ENCODE measurements around the gene MRTFA.

MRTFA gene

DNA sequence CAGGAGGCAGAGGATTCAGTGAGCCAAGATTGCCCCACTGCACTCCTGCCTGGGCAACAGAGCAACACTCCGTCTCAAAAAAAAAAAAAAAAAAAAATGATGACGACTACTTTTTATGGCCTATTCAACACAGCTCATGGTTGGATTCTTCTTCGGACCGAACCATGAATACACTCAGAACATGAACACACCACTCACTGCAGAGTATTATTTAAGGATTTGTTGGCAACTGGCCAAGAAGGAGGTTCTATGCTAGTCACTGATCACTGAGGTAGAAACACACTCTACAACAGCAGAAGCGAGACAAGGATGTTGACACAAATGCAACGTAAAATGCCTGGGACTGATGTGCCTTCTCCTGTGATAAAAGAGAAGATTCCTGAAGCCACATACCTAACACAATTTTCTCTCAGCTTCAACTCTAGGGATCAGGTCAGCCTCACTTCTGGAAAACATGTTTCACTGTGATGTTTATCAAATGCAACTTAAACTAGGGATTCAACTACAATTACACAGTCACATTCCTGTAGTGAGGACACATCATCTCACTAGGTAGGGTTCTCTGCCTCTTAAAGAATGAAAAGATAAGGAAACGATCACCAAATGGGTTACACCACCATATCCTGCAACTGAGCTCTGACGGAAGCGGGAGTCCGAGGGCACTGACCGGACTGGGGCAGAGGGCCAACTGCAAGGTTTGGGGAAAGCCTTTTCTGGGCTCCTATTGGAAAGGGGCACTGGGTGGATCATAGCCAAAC lies 183.6 kb downstream of the MRTFA start:
- DNase-seq, result no peak

DNA sequence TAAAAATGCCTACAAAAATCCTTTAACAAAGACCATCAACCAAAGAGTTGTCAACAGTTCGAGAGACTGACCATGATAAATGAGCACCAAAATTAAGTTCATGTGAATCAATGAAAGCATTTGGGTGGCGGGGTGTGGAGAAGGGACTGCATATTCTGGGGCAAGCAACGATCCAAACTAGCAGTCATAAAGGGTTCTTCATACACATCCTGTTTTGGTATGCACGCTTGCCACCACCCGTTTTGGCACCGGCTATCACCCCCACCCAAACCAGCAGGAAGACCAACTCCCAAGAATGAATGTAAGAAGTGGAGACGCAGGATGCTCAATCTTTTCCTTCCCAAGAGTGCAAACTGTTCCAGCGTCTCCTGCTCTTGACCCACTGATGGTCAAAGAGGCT lies 185.3 kb downstream of the MRTFA start:
- no peak for DNase-seq

DNA sequence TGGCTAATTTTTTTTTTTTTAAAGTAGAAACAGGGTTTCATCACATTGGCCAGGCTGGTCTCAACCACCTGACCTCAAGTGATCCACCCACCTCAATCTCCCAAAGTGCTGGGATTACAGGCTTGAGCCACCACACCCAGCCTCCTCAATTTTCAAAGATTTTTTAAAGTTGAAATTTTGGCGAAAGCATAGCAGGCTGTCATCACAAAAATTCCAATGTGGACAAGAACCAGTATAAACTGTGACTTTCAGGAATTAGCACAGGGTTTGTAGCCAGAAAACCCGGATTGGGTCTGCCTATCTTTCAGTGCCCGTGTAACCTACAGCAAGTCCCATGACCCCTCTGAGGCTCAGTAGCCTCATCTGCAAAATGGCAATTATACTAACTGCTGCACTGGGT lies 185.9 kb downstream of the MRTFA start:
- peak in 1 of 2 donors; percentile 49 for DNase-seq

DNA sequence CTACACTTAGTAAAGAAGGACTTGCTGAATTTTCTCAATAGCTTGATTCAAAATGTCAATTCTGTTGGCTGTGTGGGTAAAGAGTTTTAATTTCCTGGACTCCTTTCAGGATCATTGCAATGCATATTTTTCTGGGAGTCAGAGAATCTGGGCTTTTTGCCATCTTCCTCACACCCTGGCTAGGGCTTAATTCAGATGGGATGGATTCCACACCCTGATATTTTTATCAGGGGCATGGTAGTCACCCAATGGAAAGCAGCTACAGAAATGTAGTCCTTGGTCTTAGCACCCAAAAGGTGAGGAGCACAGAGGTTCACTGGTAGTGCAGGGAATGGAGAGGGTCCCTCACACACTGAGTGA lies 186.9 kb downstream of the MRTFA start:
- DNase-seq, result no peak

DNA sequence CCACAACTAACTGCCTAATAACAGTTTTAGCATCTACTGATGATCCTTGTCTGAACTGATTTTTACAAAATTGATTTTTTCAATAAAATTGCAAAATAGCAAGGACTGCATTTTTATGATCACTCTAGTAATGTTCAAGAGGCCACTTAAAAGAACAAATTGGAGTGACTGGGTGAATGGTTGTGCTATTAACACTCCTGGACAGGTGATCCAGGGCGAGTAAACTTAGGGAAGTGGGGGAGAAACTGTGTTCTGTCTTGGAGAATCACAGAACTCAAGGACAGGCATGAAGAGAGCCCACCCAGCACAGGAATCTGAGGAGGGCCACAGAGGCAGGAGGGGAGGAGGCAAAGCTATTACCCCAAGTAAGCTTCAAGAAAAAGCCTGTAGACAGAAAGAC lies 190.3 kb downstream of the MRTFA start:
- no peak for DNase-seq

DNA sequence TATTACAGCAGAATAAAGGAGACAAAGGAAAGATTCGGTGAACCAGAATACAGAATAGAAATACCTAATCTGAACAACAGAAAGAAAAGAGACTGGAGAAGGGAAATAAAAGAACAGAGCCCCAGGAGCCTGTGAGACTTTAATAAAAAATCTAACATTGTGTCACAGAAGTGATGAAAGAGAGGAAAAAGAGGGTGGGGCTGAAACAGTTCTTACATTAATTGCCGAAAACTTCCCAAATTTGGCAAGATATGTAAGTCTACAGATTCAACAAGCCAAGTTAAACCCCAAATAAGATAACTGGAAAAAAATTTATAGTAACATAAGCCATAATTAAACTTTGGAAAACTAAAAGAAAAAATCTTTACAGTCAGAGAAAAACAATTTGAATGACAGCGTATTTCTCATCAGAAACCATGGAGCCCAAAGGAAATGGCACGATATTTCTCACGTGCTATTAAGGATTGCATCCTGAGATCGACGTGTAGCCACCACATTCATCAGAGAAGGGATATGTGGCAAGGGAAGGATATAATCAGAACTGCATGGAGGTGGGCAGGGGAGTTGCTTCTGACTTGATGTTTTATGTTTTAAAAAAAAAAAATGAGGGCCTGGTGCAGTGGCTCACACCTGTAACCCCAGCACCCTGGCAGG lies 192.2 kb downstream of the MRTFA start:
- peak; percentile 86 to 96 for DNase-seq

DNA sequence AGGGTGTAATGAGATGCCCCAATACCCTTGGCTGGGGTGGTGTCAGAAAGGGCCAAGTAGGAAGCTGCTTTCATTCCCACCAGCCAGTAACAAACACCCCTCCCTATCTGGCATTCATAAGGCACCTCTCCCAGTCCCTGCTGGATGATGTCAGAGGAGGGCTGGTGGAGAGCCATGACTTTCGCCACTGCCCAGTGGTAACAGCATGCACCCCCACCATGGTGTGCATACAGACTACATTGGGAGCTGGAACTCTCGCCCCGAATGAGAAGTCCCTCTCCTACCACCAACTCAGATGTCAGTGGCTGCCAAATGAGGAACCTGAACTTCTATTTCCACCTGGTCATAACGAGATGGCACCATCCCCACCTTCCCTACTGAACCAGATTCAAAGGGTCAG lies 192.8 kb downstream of the MRTFA start:
- peak; percentile 65 to 67 for DNase-seq

DNA sequence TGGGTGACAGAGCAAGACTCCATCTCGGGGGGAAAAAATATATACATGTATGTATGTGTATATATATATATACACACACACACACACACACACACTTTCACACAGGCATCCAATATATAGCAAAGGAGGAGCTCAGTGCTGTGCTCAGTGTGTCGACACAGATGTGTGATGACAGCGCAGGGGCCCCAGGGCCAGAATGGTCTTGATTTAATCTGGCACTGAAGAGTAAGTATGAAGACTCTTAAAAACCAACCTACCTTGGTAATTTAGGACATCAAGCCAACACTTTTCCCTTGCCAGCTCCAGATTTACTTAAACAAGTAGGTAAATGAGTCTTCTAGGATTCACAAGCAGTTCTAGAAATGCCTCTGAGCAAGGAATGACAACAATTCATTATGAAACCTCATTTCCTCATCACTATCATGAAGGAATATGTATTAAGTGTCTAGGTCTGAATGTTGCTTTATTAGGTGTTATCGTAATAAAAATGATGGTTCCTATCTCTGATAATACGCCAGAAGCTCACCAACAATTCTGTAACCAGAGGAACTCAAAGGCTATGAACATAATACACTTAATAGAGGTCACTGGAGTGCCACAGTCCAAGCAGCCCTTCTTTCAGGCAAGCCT lies 194.6 kb downstream of the MRTFA start:
- DNase-seq, result no peak

DNA sequence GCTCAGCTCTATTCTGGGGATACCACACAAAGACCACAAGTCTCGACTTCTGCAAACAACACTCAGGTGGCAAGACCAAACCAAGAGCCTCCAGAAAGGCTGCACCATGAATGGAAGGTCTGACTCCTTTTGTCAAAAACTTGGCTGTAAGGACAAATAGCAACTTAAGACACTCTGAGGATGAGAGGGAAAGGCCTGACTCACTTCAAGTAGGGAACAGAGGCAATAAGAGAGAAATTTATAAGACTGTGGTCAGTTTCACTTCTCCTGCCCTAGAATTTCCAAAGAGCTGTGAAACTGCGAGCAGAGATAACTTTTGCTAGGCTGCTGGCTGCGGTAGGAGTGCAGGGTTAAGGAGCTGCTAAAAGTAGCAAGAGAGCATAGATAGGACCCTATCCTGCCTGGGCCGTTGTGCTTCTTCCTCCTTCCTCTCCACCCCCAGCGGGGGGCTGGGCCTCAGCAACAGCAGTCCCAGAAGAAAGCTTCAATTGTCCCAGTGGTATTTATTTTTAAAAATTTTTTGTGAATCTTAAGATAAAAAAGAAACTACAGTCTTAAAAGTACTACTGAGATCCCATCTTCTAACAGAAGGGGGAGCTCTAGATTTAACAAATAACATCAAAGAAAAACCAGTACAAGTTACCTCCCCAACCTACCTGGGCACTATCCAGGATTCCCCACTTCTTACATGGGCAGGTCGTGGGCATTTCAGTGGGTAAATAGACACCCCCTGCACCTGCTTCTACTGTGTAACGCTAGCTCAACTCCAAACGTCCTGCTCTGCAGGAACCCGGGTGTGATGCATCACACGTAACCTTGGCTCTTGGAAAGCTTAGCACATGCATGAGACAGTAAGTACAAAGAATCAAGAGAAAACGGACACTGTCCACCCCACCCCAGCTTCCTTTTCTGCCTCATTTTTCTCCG lies 199.8 kb downstream of the MRTFA start:
- peak; percentile 86 to 88 for DNase-seq

DNA sequence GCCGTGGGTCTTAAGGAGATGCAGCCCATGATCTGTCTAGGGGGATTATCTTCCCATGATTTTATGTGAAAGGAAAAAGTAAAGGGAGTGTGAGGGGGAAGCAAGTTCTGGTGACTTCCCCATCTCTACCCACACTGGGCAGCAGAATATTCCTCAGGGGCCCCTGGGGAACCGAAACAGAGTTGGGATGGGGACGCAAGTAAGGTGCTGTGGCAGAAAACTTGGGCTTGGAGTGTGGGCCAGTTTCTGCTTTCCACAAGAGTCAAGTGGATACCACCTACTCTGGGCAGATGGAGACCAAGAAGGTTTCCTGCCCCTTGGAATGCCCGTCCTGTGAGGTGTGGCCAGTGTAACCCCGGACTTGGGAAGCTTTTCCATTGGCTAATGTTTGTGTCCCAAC lies 201.8 kb downstream of the MRTFA start:
- DNase-seq, result peak; percentile 66 to 81

DNA sequence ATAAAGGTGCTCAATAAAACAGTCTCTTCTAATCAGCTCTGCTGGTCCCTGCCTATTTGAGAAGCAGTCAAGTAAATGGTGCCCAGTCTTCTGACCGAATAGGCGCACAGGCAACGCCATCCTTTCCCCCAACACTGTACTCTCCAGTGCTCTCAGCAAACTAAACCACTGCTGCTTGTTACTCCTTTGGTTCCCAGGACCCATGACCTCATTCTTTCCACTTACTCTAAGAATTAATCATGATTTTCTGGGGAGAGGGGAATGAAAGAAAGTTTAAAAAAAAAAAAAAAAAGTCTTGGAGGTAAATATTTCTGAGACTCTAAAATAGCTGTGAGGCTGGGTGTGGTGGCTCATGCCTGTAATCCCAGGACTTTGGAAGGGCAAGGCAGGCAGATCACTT lies 202.4 kb downstream of the MRTFA start:
- no peak for DNase-seq

DNA sequence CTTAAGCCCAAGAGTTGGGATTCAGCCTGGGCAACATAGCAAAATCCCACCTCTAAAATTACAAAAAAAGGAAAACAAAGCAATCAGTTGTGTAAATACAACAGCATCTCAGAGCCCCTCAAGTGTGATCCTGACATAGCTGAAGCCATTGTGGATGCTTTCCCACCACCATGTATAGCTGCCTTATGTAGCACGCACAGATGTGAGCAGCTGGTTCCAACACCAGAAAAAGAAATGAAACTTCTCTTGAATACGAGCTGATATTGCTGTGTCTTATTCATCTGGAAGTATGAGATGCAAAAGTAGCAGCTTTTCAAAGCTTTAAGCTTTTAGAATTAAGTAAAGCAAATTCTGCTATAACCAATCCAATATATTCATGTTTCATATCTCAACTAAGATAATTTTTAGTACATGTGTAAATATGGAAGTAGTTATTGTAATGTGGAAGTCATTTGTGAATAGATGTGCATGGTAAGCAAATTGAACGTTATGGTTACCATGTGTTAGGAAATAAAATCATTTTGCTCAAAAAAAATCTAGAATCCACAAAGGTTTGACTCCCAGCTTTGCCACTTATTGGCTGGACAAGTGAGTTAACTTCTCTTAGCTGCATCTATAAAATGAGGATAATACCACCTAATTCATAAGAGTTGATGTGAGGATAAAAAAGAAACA lies 203.0 kb downstream of the MRTFA start:
- DNase-seq, result no peak

DNA sequence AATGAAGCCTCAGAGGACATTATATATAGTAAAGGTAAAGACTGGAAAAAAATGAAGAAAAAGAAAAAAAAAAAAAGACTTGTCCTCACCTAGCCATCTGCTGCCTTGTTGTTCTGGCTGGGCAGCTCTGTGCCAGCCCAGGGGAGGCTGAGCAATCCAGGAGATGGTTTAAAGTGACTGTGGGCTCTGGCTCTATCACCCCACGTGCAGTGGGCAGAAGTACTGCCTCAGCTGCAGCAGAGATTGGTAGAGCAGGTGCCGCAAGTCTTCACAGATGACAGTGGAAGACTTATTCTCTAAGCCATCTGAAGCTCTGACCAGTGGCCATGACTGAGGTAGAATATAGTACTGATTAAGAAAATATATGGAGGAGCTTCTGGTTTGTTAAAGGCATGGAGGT lies 203.9 kb downstream of the MRTFA start:
- DNase-seq, result no peak

DNA sequence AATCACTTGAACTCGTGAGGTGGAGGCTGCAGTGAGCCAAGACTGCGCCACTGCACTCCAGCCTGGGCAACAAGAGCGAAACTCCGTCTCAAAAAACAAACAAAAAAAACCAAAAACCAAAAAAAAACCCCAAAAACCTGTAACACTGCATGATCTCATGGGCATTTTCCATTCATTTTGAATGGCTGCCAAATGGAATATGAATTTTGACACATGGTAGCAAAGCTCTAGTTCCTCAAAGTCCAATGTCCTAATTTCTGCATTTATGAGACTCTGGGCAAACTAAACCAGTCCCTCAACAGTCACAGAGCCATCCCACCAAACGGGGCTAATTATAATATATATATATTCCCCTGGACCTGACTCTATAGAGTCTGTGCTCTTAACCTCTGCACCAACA lies 204.4 kb downstream of the MRTFA start:
- peak; percentile 93 to 95 for DNase-seq

DNA sequence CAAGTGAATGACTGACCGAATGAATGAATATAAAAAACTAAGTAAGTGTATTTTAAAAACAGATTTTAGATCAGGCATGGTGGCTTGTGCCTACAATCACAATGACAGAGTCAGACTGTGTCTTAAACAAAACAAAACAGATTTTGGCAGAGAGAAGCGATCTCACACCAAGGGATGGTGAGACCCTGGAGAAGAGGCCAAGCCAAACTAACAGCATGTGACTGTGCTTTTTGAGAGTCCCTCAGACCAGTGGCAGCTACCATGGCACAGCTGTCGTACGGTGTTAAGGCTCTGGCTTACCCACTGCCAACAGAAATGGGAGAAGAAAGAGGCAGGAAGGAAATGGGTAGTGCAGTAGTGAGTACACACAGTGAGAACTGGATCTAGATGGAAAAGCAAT lies 205.5 kb downstream of the MRTFA start:
- DNase-seq, result no peak

DNA sequence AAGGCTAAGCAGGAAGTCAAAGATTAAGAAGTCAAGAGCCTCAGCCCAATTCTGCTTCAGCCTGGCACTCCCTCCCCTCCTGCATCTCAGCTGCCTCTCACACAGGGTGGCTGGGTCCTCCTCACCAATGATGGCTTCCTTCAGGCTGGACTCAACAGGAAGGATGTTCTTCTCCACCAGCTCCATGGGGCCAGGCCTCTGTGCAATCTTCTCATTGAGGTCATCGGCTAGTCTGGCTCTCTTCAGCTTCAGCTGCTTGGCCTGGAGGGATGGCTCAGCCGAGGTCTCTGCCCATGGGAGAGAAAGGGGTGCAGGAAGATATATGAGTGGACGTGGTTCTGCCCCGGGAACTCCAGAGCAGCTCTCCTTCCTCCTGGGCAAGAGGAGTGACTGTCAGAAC lies 207.0 kb downstream of the MRTFA start:
- DNase-seq, result no peak

DNA sequence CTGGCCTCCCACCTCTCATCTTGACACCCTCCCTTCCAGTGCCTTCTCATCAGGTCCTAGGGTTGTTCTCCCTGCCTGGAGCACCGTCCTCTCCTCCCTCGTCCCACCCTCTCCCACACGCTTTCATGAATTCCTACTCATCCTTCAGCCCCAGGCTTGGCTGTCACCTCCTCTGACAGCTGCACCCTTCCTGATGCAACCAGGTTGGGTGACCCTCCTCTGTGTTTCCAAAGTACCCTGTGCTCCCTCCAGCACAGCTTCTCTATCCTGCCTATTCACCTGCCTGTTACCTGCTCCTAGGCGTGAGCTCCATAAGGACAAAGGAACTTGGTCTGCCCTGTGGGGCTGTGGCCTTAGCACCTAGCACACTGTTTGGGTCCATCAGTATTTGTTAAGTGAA lies 207.7 kb downstream of the MRTFA start:
- DNase-seq, result no peak

DNA sequence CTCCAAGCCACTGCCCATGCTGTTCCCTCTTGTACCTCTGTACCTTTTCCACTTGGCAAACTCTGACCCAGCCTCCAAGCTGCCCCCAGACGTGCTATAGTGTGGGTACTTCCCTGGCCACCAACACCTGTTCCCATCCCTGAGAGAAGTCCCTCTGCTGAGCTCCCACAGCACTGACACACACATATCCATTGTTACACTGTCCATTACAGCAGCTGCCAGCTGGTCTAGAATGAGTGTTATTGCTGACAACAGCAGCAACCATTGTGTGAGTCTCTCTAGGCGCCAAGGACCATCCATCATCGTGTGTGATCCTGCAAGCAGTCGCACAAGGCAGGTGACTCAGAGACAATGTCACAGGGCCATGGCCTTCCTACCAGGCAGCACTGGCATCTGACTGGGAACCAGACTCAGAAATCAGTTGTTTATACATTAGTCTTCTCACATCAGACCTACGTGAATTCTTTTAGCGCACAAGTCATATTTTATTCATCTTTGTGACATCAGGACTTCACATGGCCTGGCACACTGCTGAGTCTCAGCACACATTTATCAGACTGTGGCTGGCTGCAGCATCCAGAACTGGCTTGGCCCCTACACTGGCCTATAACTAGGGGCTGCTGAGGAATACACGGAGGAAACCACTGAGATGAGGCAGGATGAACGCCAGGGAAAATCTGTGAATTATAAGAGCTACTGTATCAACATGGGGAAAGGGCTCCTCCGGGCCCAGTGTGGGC lies 209.8 kb downstream of the MRTFA start:
- DNase-seq, result no peak

DNA sequence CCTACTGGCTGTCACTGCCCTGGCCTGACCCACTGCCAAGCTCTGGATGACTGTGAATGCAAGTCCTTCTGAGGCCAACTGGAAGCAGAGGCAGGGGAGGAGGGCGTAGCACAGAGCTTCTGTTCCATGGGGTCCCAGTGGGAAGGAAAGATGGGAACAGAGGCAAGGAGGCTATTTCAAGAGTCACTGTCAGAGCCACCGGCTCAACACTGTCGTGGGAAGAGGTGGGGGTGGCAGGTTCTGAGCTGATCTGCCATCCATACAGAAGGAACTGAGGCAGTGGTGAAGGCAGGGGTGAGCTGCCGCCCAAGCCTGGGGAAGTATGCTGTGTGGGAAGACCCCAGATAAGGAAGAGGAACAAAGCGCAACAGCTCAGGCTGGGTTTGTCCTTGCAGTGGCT lies 211.4 kb downstream of the MRTFA start:
- DNase-seq, result peak; percentile 74 to 91

DNA sequence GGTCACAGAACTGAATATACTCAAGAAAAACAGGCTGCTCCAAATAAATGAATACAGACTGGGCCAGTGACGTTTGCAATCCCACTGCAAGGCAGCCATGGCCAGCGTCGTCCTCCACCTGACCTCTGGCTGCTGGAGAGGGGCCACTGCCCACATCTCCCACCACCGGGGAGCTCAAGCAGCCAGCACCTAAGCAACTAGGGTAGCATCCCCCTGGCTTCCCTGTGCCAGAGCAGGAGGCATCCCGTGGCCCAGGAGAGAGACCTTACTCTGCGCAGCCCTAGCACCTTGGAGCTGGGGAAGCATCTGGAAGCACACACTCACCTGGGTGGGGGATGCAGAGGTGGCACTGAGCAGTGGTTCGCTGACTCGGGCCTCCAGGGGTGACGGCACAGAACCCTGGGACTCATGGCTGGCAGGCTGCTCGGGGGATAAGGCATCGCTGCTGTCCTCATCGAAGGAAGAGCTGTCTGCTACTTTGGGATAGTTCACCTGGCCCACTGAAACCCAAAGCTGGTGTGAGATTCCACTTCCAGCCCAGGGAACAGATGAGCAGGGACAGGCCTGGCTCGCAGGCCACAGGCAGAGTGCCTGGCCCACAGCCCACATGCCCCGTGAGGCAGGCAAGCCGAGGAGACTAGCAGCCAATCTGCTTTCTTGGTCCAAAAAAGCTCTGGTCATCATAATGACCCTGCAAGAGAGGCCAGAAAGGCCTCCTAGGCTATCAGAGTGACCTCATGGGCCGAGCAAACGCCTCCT lies 212.5 kb downstream of the MRTFA start:
- DNase-seq, result no peak

DNA sequence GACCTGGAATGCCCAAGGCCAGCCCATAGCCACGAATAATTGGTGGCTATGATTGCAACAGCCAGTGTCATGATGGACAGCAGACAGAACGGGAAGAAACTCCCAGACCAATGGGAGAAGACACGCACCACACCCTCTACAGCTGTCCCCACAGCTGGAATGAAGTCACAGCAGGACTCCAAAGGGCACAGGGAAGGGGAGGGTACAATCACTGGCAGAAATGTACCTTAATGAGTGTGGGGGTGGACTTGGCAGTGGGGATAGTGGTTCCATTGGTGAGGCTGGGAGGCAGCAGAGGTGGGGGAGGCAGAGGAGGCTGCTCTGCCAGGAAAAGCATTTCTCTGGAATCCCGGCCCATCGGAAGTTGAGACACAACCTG lies 213.2 kb downstream of the MRTFA start:
- peak; percentile 73 to 89 for DNase-seq

Measured in inflammatory macrophage treated with lipopolysaccharide for 1 hour (primary cell).